GM23338 (cell line): ENCODE measurements around the gene PRUNE1.

Experiments
- CTCF ChIP-seq, 2 experiments: fragments of 200-600 bp in 1 of 2; sonication (generic) in 1 of 2; conservative IDR thresholded peaks; 2 replicates each; pipeline versions ENCODE4 v1.5.1 to v1.6.1; 2016 to 2017; ENCODE audit warnings: antibody characterized with exemption in 2 of 2, low read depth in 2 of 2, mild to moderate bottlenecking in 2 of 2, moderate library complexity in 1 of 2
- ETS1 ChIP-seq: IDR thresholded peaks from 2 replicates; pipeline ENCODE4 v1.6.1; 2016; ENCODE audit warnings: antibody characterized with exemption
- EZH2 ChIP-seq: fragments of 200-600 bp; sonication (generic); IDR thresholded peaks from one replicate; pipeline ENCODE4 v1.8.0; 2017; ENCODE audit warnings: antibody characterized with exemption, mild to moderate bottlenecking, low read depth; ENCODE audit not compliant: unreplicated experiment
- EZH2phosphoT487 ChIP-seq: fragments of 200-600 bp; sonication (generic); IDR thresholded peaks from one replicate; pipeline ENCODE4 v1.8.1; 2018; ENCODE audit warnings: antibody characterized with exemption; ENCODE audit not compliant: unreplicated experiment
- POLR2AphosphoS5 ChIP-seq: IDR thresholded peaks from 2 replicates; pipeline ENCODE4 v1.6.1; 2016; ENCODE audit warnings: antibody characterized with exemption, low read depth
- REST ChIP-seq: IDR thresholded peaks from one replicate; pipeline ENCODE4 v1.6.1; 2018; ENCODE audit warnings: antibody characterized with exemption; ENCODE audit not compliant: unreplicated experiment

GRCh38 chr1:151060657-151061421, 52.6 kb downstream of the PRUNE1 start:
- no peak for TF ChIP-seq POLR2AphosphoS5
- no peak for TF ChIP-seq EZH2phosphoT487
- TF ChIP-seq CTCF (conservative IDR thresholded peaks at IDR 0.05; ENCODE audit: low read depth in 2 of 2), result peak in 1 of 2 experiments; percentile 24; a peak in 1 of 4 replicates
- no peak for TF ChIP-seq ETS1
- no peak for TF ChIP-seq EZH2
- TF ChIP-seq REST, result no peak
